H9 (cell line): ENCODE data around the gene ENOSF1. TPM values are rescaled to one million over a fixed set of nuclear protein-coding genes. Genes with fewer than 3 reads are reported as not detected.

ENCODE experiments used
- DNase-seq: peaks from one replicate; pipeline ENCODE4 v3.0.0-alpha.2; 2017
- H2AFZ ChIP-seq: one replicate; pipeline ENCODE4 v1.6.1; 2013; ENCODE audit warnings: mild to moderate bottlenecking, low read length, control low read depth, moderate library complexity
- H2AK5ac ChIP-seq: 2 replicates; pipeline ENCODE4 v1.6.1; 2013; ENCODE audit warnings: low read length, control low read depth, mixed read lengths; ENCODE audit not compliant: insufficient read length
- H2BK120ac ChIP-seq: one replicate; pipeline ENCODE4 v1.6.1; 2013; ENCODE audit warnings: low read depth, mild to moderate bottlenecking, low read length, control low read depth, inconsistent platforms; ENCODE audit not compliant: poor library complexity, severe bottlenecking
- H2BK12ac ChIP-seq: 2 replicates; pipeline ENCODE4 v1.6.1; 2013; ENCODE audit warnings: low read length, control low read depth, mixed read lengths, low read depth; ENCODE audit not compliant: insufficient read length
- H2BK15ac ChIP-seq: 2 replicates; pipeline ENCODE4 v1.6.1; 2013; ENCODE audit warnings: low read depth, low read length, control low read depth
- H2BK20ac ChIP-seq: one replicate; pipeline ENCODE4 v1.6.1; 2013; ENCODE audit warnings: low read depth, mild to moderate bottlenecking, low read length, control low read depth, inconsistent platforms; ENCODE audit not compliant: poor library complexity, severe bottlenecking
- H2BK5ac ChIP-seq: 2 replicates; pipeline ENCODE4 v1.6.1; 2013; ENCODE audit warnings: low read length, control low read depth, mixed read lengths; ENCODE audit not compliant: insufficient read length
- H3K14ac ChIP-seq: 2 replicates; pipeline ENCODE4 v1.6.1; 2013; ENCODE audit warnings: low read length, control low read depth; ENCODE audit not compliant: insufficient read depth
- H3K18ac ChIP-seq: 2 replicates; pipeline ENCODE4 v1.6.1; 2013; ENCODE audit warnings: low read depth, mild to moderate bottlenecking, mixed read lengths, low read length, control low read depth; ENCODE audit not compliant: insufficient read length
- H3K23ac ChIP-seq: 2 replicates; pipeline ENCODE4 v1.6.1; 2013; ENCODE audit warnings: low read length, control low read depth, mixed read lengths, low read depth; ENCODE audit not compliant: insufficient read length
- H3K23me2 ChIP-seq: 2 replicates; pipeline ENCODE4 v1.6.1; 2013; ENCODE audit warnings: low read depth, mild to moderate bottlenecking, mixed read lengths, low read length, control low read depth; ENCODE audit not compliant: insufficient read length, poor library complexity, severe bottlenecking
- H3K27ac ChIP-seq: 2 replicates; pipeline ENCODE4 v1.5.1; 2013; ENCODE audit warnings: low read length, control low read depth, mixed read lengths, low read depth; ENCODE audit not compliant: insufficient read length
- H3K27me3 ChIP-seq: 2 replicates; pipeline ENCODE4 v1.6.1; 2013; ENCODE audit warnings: low read length, control low read depth, inconsistent platforms; ENCODE audit not compliant: insufficient read depth
- H3K4ac ChIP-seq: 2 replicates; pipeline ENCODE4 v1.6.1; 2013; ENCODE audit warnings: low read depth, mild to moderate bottlenecking, control low read depth, inconsistent platforms, low read length, moderate library complexity
- H3K4me1 ChIP-seq: 2 replicates; pipeline ENCODE4 v1.6.1; 2013; ENCODE audit warnings: low read length, control low read depth, inconsistent platforms; ENCODE audit not compliant: insufficient read depth
- H3K4me2 ChIP-seq: 2 replicates; pipeline ENCODE4 v1.6.1; 2013; ENCODE audit warnings: low read length, control low read depth, mixed read lengths; ENCODE audit not compliant: insufficient read length, insufficient read depth
- H3K56ac ChIP-seq: 2 replicates; pipeline ENCODE4 v1.6.1; 2013; ENCODE audit warnings: low read depth, mild to moderate bottlenecking, mixed read lengths, low read length, control low read depth; ENCODE audit not compliant: insufficient read length
- H3K79me1 ChIP-seq: 2 replicates; pipeline ENCODE4 v1.6.1; 2013; ENCODE audit warnings: low read depth, mild to moderate bottlenecking, moderate library complexity, low read length, control low read depth, inconsistent platforms; ENCODE audit not compliant: insufficient read depth, poor library complexity, severe bottlenecking
- H3K79me2 ChIP-seq: 2 replicates; pipeline ENCODE4 v1.6.1; 2013; ENCODE audit warnings: low read length, control low read depth, inconsistent platforms; ENCODE audit not compliant: insufficient read depth
- H3K9ac ChIP-seq: 2 replicates; pipeline ENCODE4 v1.6.1; 2013; ENCODE audit warnings: low read length, control low read depth, mixed read lengths; ENCODE audit not compliant: insufficient read length; ENCODE audit errors: extremely low read depth
- H3K9me3 ChIP-seq: one replicate; pipeline ENCODE4 v1.6.1; 2013; ENCODE audit warnings: low read depth, low read length, inconsistent platforms; ENCODE audit not compliant: control insufficient read depth
- H3T11ph ChIP-seq: one replicate; pipeline ENCODE4 v1.6.1; 2013; ENCODE audit warnings: mild to moderate bottlenecking, low read length, control low read depth, inconsistent platforms
- H4K20me1 ChIP-seq: one replicate; pipeline ENCODE4 v1.6.1; 2013; ENCODE audit not compliant: control insufficient read depth, insufficient read length, insufficient read depth
- H4K5ac ChIP-seq: 2 replicates; pipeline ENCODE4 v1.6.1; 2013; ENCODE audit warnings: low read depth, mild to moderate bottlenecking, mixed read lengths, low read length, control low read depth; ENCODE audit not compliant: insufficient read length
- H4K8ac ChIP-seq: replicated peaks from 2 replicates; pipeline ENCODE4 v1.6.1; 2013; ENCODE audit warnings: low read length, control low read depth, mixed read lengths, low read depth; ENCODE audit not compliant: insufficient read length
- H4K91ac ChIP-seq: 2 replicates; pipeline ENCODE4 v1.6.1; 2013; ENCODE audit warnings: low read depth, mild to moderate bottlenecking, moderate library complexity, mixed read lengths, low read length, control low read depth; ENCODE audit not compliant: insufficient read length
- H3K27ac Mint-ChIP-seq, 3 experiments: 2 replicates in 2 of 3; 3 replicates in 1 of 3; pipeline ENCODE4 v1.8.0; 2020 to 2021; ENCODE audit warnings: mixed read lengths in 3 of 3, mild to moderate bottlenecking in 1 of 3, moderate library complexity in 1 of 3
- H3K27me3 Mint-ChIP-seq: 2 replicates; pipeline ENCODE4 v1.8.0; 2021; ENCODE audit warnings: low read depth, mild to moderate bottlenecking, moderate library complexity, mixed read lengths
- H3K36me3 Mint-ChIP-seq, 3 experiments: 2 replicates in 2 of 3; 3 replicates in 1 of 3; pipeline ENCODE4 v1.8.0; 2020 to 2021; ENCODE audit warnings: low read depth in 3 of 3, mixed read lengths in 3 of 3; ENCODE audit not compliant: insufficient read depth in 1 of 3
- H3K4me1 Mint-ChIP-seq, 2 experiments: 2 replicates each; pipeline ENCODE4 v1.8.0; 2020; ENCODE audit warnings: mixed read lengths in 2 of 2
- H3K4me3 Mint-ChIP-seq, 2 experiments: 2 replicates in 1 of 2; 3 replicates in 1 of 2; pipeline ENCODE4 v1.8.0; 2020 to 2021; ENCODE audit warnings: mild to moderate bottlenecking in 2 of 2, mixed read lengths in 2 of 2, moderate library complexity in 1 of 2
- H3K9me3 Mint-ChIP-seq, 2 experiments: 2 replicates in 1 of 2; 3 replicates in 1 of 2; pipeline ENCODE4 v1.8.0; 2020; ENCODE audit warnings: mild to moderate bottlenecking in 2 of 2, mixed read lengths in 2 of 2, moderate library complexity in 1 of 2
- WGBS: extraction: QIAGEN DNeasy Blood & Tissue Kit; methylation state at CpG from one replicate; pipeline ENCODE4 v1.1.7; 2013; ENCODE audit warnings: missing lambda C conversion rate, low lambda C conversion rate, mixed read lengths; ENCODE audit not compliant: insufficient read length; ENCODE audit errors: extremely low coverage; 5-methylcytosine and 5-hydroxymethylcytosine counted together
- total RNA-seq: library from RNA; stranded (reverse); gene quantifications from 2 replicates; pipeline ENCODE4 v1.2.1, GENCODE V29; 2021
- TF ChIP-seq, protein P1 (sequence below): fragments of 200-600 bp; sonication (generic); conservative IDR thresholded peaks from 3 replicates; pipeline ENCODE4 v1.8.0; 2021; ENCODE audit warnings: antibody characterized with exemption, mild to moderate bottlenecking

Gene ENOSF1
- total RNA-seq, 1 experiment from 2014 or later, result 40.3 TPM

DNA sequence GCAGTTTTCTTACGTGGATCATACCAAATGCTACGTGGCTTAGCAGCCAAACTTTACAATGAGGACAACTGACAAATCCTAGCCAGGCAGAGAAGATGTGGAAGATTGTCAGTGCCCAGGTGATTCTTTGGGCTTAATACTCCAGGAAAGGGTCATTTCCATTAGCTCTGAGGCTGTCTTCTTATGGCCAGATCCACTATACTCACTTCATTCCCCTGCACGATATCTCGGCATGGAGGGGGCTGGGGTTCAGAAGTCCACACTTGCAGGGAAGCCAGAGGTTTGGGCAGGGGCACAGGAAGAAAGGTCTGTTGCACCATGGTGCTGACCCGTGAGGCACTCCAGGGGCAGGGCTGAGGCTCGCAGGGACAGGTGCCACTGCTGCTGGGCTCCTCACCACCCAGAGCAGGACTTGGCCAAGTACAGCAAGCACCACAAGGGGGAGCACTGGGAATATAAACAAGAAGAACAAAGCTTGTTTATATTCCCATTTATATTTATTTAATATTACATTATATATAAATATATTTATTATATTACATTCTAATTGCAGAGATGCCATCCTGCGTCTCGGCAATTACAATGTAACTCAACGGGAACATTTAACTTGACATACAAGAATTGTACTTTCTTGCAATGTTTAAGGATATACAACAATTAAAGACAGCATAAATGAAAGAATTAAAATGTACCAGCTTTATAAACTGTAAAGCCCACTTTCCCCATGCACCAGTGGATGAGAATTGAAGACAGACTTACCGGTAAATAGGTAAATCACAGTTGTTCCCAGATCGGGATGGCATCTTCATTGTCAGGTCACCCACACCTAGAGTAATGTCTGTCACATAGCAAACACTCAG lies 88.4 kb downstream of the ENOSF1 start:
- WGBS, result no CpG with 5 or more reads among the region's 11 CpGs
- Histone ChIP-seq H3K9ac (no peak overlapping the region), H4K8ac (no peak overlapping the region), H3T11ph (no peak overlapping the region), H3K56ac (no peak overlapping the region), H3K27me3 (no peaks in the 10 kb centered on the region), H3K18ac (no peak overlapping the region), H4K5ac (no peak overlapping the region), H4K91ac (no peak overlapping the region), H2AK5ac (no peak overlapping the region), H3K79me1 (no peaks in the 10 kb centered on the region), H3K4ac (no peak overlapping the region), H4K20me1 (no peaks in the 10 kb centered on the region), H3K4me1 (no peaks in the 10 kb centered on the region), H3K23ac (no peak overlapping the region), H3K4me2 (no peak overlapping the region), H2BK15ac (no peak overlapping the region), H3K79me2 (no peaks in the 10 kb centered on the region), H3K14ac (no peak overlapping the region), H3K9me3 (no peaks in the 10 kb centered on the region), H2BK5ac (no peak overlapping the region), H2BK120ac (no peak overlapping the region), H2BK20ac (no peak overlapping the region), H3K23me2 (no peaks in the 10 kb centered on the region), H3K27ac (no peak overlapping the region), H2AFZ (no peak overlapping the region), H2BK12ac (no peak overlapping the region)
- TF ChIP-seq, protein P1, sequence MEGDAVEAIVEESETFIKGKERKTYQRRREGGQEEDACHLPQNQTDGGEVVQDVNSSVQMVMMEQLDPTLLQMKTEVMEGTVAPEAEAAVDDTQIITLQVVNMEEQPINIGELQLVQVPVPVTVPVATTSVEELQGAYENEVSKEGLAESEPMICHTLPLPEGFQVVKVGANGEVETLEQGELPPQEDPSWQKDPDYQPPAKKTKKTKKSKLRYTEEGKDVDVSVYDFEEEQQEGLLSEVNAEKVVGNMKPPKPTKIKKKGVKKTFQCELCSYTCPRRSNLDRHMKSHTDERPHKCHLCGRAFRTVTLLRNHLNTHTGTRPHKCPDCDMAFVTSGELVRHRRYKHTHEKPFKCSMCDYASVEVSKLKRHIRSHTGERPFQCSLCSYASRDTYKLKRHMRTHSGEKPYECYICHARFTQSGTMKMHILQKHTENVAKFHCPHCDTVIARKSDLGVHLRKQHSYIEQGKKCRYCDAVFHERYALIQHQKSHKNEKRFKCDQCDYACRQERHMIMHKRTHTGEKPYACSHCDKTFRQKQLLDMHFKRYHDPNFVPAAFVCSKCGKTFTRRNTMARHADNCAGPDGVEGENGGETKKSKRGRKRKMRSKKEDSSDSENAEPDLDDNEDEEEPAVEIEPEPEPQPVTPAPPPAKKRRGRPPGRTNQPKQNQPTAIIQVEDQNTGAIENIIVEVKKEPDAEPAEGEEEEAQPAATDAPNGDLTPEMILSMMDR, result peak; percentile 85
- Mint-ChIP-seq H3K36me3 (no peaks in the 10 kb centered on the region), H3K9me3 (no peaks in the 10 kb centered on the region), H3K27ac (no peak overlapping the region), H3K4me3 (no peak overlapping the region), H3K4me1 (peaks cover 6 to 8% of the 10 kb centered on the region in 2 experiments), H3K27me3 (peaks cover 9% of the 10 kb centered on the region)
- DNase-seq, result peak; percentile 81
